Measurements from ENCODE around the gene SYT2.

DNA sequence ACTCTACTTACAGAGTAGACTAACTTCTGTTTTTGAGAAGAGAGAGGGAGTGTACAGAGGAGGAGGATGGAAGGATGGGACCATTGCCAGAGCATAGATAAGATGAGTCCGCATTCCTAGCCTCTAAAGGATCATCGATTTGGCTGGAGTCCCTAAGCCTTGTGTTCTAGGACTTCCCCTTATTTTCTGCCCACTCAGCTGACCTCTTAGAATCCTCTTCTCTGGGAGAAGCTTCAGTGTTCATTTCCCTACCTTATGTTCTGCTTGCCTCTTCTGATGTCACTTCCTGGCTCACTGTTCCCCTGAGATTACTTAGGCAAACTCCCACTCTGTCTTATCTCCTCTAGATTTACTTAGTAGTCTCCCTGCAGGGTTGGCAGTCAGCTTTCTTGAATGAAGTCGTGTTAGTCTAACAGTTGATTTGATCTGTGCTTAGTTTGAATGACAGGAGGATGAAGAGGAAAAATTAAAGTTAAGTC lies 156.7 kb downstream of the SYT2 start:
- TF ChIP-seq NRF1 (IDR thresholded peaks at IDR 0.05; ENCODE audit: low read depth, low read length) (no peak), GATA2 (CRISPR knock-in tag; IDR thresholded peaks at IDR 0.05) (no peak), POLR2AphosphoS5 (IDR thresholded peaks at IDR 0.05; ENCODE audit: low read depth, low read length) (no peak), JUND (IDR thresholded peaks at IDR 0.05) (no peak), EP300 (IDR thresholded peaks at IDR 0.05; ENCODE audit: borderline replicate concordance in 1 of 2, low read depth in 1 of 2, low read length in 1 of 2) (no peak)
- TF ChIP-seq, protein P1, sequence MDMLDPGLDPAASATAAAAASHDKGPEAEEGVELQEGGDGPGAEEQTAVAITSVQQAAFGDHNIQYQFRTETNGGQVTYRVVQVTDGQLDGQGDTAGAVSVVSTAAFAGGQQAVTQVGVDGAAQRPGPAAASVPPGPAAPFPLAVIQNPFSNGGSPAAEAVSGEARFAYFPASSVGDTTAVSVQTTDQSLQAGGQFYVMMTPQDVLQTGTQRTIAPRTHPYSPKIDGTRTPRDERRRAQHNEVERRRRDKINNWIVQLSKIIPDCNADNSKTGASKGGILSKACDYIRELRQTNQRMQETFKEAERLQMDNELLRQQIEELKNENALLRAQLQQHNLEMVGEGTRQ (IDR thresholded peaks at IDR 0.05; ENCODE audit: borderline replicate concordance, low read depth, low read length), result no peak
- TF ChIP-seq, protein P2, sequence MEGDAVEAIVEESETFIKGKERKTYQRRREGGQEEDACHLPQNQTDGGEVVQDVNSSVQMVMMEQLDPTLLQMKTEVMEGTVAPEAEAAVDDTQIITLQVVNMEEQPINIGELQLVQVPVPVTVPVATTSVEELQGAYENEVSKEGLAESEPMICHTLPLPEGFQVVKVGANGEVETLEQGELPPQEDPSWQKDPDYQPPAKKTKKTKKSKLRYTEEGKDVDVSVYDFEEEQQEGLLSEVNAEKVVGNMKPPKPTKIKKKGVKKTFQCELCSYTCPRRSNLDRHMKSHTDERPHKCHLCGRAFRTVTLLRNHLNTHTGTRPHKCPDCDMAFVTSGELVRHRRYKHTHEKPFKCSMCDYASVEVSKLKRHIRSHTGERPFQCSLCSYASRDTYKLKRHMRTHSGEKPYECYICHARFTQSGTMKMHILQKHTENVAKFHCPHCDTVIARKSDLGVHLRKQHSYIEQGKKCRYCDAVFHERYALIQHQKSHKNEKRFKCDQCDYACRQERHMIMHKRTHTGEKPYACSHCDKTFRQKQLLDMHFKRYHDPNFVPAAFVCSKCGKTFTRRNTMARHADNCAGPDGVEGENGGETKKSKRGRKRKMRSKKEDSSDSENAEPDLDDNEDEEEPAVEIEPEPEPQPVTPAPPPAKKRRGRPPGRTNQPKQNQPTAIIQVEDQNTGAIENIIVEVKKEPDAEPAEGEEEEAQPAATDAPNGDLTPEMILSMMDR (IDR thresholded peaks at IDR 0.05), result no peak
- TF ChIP-seq, protein P3, sequence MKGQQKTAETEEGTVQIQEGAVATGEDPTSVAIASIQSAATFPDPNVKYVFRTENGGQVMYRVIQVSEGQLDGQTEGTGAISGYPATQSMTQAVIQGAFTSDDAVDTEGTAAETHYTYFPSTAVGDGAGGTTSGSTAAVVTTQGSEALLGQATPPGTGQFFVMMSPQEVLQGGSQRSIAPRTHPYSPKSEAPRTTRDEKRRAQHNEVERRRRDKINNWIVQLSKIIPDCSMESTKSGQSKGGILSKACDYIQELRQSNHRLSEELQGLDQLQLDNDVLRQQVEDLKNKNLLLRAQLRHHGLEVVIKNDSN (IDR thresholded peaks at IDR 0.05; ENCODE audit: borderline replicate concordance, low read depth), result no peak

All from SK-N-SH (cell line).